CD8-positive, alpha-beta memory T cell (primary cell): Measurements from ENCODE around the gene RARRES2. TPM values are rescaled to one million over a fixed set of nuclear protein-coding genes. Genes with fewer than 3 reads are reported as not detected.

Source experiments
- CTCF ChIA-PET: fragments of 350-600 bp; sonication (Branson Sonifier 250); formaldehyde crosslinking; loops from one replicate; lab custom pipeline; 2021; ENCODE audit warnings: antibody characterized with exemption; lab: Charles Lee
- POLR2A ChIA-PET: fragments of 350-600 bp; sonication (Branson Sonifier 250); formaldehyde crosslinking; loops from one replicate; lab custom pipeline; 2021; ENCODE audit warnings: antibody characterized with exemption; lab: Charles Lee
- DNase-seq, 5 donors: peaks; one replicate each; pipeline versions ENCODE4 v3.0.0 to v3.0.0-alpha.2; 2020 to 2022; ENCODE audit warnings: mixed read lengths in 1 of 5
- H3K27ac ChIP-seq: one replicate; pipeline ENCODE4 v1.7.0; 2013; ENCODE audit warnings: low read depth, mild to moderate bottlenecking, low read length, moderate library complexity
- H3K27me3 ChIP-seq: 2 replicates; pipeline ENCODE4 v1.7.0; 2013; ENCODE audit warnings: low read length, mild to moderate bottlenecking; ENCODE audit not compliant: insufficient read depth, poor library complexity, severe bottlenecking
- H3K36me3 ChIP-seq: 2 replicates; pipeline ENCODE4 v1.7.0; 2013; ENCODE audit warnings: mild to moderate bottlenecking, low read length, moderate library complexity; ENCODE audit not compliant: insufficient read depth
- H3K4me1 ChIP-seq: 2 replicates; pipeline ENCODE4 v1.7.0; 2013; ENCODE audit warnings: mild to moderate bottlenecking, low read length, moderate library complexity; ENCODE audit not compliant: insufficient read depth
- H3K4me3 ChIP-seq: 2 replicates; pipeline ENCODE4 v1.7.0; 2013; ENCODE audit warnings: mild to moderate bottlenecking, low read length
- H3K9me3 ChIP-seq: 2 replicates; pipeline ENCODE4 v1.7.0; 2013; ENCODE audit warnings: mild to moderate bottlenecking, low read length
- H3K27ac Mint-ChIP-seq, 8 donors: one replicate each; pipeline ENCODE4 v1.8.0; 2020 to 2021; ENCODE audit warnings: mixed read lengths in 8 of 8, mild to moderate bottlenecking in 6 of 8, inconsistent platforms in 3 of 8, moderate library complexity in 3 of 8
- H3K27me3 Mint-ChIP-seq, 2 donors: one replicate each; pipeline ENCODE4 v1.8.0; 2020 to 2021; ENCODE audit warnings: mixed read lengths in 2 of 2, mild to moderate bottlenecking in 1 of 2, moderate library complexity in 1 of 2
- H3K36me3 Mint-ChIP-seq, 3 donors: one replicate each; pipeline ENCODE4 v1.8.0; 2020 to 2021; ENCODE audit warnings: mixed read lengths in 3 of 3, inconsistent platforms in 1 of 3, mild to moderate bottlenecking in 1 of 3
- H3K4me1 Mint-ChIP-seq, 3 donors: one replicate each; pipeline ENCODE4 v1.8.0; 2020 to 2021; ENCODE audit warnings: mixed read lengths in 3 of 3, inconsistent platforms in 1 of 3, mild to moderate bottlenecking in 1 of 3
- H3K4me3 Mint-ChIP-seq, 7 donors: one replicate each; pipeline ENCODE4 v1.8.0; 2020 to 2021; ENCODE audit warnings: mixed read lengths in 7 of 7, mild to moderate bottlenecking in 6 of 7, moderate library complexity in 4 of 7, inconsistent platforms in 2 of 7
- H3K9me3 Mint-ChIP-seq, 5 donors: one replicate each; pipeline ENCODE4 v1.8.0; 2020 to 2022; ENCODE audit warnings: mixed read lengths in 5 of 5, mild to moderate bottlenecking in 3 of 5, moderate library complexity in 2 of 5, inconsistent platforms in 1 of 5
- polyA plus RNA-seq: library from polyadenylated mRNA; unstranded; fragments of 300-500 nt; fragmentation: Illumina TruSeq; gene quantifications from one replicate; pipeline ENCODE4 v1.2.3, GENCODE V29; 2021
- total RNA-seq, 2 experiments: library from RNA; stranded (reverse); gene quantifications; one replicate each; pipeline ENCODE4 v1.2.3, GENCODE V29; 2021

RARRES2 gene
- total and polyA plus RNA-seq, 3 experiments from 2014 or later, result not detected

DNA sequence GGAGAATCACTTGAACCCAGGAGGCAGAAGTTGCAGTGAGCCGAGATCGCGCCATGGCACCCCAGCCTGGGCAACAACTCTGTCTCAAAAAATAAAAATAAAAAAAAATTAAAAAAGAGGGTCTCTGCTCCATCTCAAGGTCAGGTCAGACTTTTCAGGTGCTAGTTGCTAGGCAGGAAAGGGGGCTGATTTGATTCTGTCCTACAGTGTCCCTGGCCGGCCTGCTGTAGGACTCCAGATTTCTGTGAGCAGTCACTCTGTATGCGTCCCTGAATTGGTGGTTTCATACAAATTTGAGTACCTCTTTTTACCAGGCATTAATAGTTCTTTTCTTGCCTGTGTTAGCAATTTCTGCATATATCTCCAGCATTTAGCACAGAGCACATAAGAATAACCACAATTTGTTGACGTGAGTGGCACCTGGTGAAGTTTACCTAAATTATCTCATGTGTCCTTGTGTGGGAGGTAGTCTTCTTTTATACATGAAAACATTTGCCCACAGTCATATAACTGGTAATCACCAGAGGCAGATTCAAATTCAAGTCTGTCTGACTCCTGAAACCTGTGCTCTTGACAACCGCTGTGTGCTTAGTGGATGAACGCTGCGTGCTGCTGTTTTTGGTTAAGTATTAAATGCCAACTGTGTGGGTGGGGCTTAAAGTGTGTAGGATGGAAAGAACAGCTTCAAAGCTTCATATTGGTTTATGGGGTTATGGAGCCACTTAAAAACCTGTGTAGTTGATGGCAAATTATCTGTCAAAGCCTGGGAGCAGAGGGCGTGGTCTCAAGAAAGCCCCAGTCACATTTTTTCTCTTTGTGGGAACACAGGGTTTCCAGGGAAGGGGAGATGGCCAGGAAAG is 34.5 kb upstream of the RARRES2 start:
- DNase-seq, result peak in 1 of 5 donors; percentile 52
- H3K27ac Mint-ChIP-seq, result peak overlapping the region in 6 of 8 donors; percentile 37 to 85 (median 54)
- H3K4me3 Mint-ChIP-seq, result peak overlapping the region in 4 of 7 donors; percentile 7 to 68 (median 38)
- H3K36me3 Mint-ChIP-seq, result peaks cover 0 to 28% (median 0%) of the 10 kb centered on the region in 3 donors
- ChIA-PET POLR2A (no interaction called here), CTCF (interaction anchor here (1.5 kb wide), 1 partner anchor 30 kb away, joined by 4 read pairs; a partner anchor contains a TSS)
- peaks cover 31 to 49% (median 38%) of the 10 kb centered on the region in 3 donors for H3K4me1 Mint-ChIP-seq
- Histone ChIP-seq H3K4me3 (no peak overlapping the region), H3K4me1 (peaks cover 34% of the 10 kb centered on the region), H3K27me3 (no peaks in the 10 kb centered on the region), H3K27ac (no peak overlapping the region), H3K9me3 (no peaks in the 10 kb centered on the region), H3K36me3 (no peaks in the 10 kb centered on the region)
- peaks cover 0 to 3% of the 10 kb centered on the region in 2 donors for H3K27me3 Mint-ChIP-seq
- H3K9me3 Mint-ChIP-seq, result no peaks in the 10 kb centered on the region

GRCh38 chr7:150374472-150374871 is 33.0 kb upstream of the RARRES2 start:
- Histone ChIP-seq H3K9me3 (no peaks in the 10 kb centered on the region), H3K27me3 (no peaks in the 10 kb centered on the region), H3K27ac (no peak overlapping the region), H3K4me1 (peaks cover 41% of the 10 kb centered on the region), H3K4me3 (no peak overlapping the region), H3K36me3 (no peaks in the 10 kb centered on the region)
- Mint-ChIP-seq H3K4me3 (peak overlapping the region in 1 of 7 donors; percentile 18), H3K27ac (peak overlapping the region in 5 of 8 donors; percentile 2 to 78 (median 46)), H3K9me3 (no peaks in the 10 kb centered on the region), H3K36me3 (peaks cover 0 to 29% (median 0%) of the 10 kb centered on the region in 3 donors), H3K27me3 (no peaks in the 10 kb centered on the region), H3K4me1 (peaks cover 32 to 49% (median 38%) of the 10 kb centered on the region in 3 donors)
- no peak for DNase-seq
- ChIA-PET CTCF (interaction anchor here (1.5 kb wide), 1 partner anchor 32 kb away, joined by 4 read pairs; a partner anchor contains a TSS), POLR2A (no interaction called here)

DNA sequence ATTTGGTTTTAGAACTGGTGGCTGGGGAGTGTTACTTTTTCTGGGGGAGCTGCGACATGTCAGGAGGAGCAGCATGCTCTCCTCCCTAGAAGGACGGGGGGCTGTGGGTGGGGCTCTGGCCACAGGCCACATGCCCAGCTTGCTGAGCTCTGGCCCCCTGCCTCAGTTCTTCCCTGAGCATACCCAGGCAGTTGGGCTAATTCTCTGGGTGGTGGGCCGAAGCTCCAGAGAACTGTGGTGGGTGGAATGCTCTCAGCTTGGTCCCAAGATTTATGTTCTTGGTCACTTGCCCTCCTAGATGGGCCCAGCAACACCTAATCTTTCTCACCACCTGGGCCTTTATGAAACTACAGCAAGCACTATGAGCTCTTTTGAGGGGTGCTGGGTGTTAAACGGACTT is 32.6 kb upstream of the RARRES2 start:
- peak overlapping the region in 3 of 8 donors; percentile 13 to 29 (median 23) for H3K27ac Mint-ChIP-seq

DNA sequence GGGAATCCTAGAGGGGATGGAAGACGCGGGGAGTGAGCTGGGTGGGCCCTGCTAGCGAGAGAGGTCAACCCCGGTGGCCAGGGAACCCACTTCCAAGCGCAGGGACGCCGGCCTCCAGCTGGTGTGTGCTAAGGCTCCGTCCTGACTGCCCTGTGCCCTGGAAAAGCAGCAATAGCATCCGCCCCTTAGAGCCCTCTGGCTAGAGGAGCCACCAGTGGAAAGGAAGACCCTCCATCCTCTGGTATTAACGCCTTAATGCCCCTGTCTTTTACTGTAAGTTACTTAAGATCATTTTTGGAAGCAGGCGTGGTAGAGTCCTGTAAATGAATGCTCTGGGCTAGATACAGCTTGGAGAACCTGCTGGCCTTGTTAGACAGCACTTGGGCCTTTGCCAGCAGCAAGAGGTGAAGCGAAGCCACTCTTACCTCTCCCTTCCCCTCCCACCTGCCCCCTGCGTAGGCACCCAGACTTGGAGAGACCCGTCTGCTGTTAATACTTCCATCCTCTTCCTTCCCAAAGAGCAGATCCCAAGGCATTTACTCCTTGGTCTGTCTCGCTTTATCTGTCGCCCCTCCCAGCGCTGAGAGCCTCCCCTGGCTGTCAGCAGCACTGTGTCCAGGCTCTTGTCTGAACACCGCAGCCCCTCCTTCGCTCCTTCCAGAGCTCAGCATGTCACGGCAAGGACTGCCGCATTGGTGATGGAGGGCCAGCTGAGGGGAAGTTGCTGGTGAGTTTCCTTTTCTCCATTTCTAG is 31.8 kb upstream of the RARRES2 start:
- no peaks in the 10 kb centered on the region for H3K27me3 ChIP-seq
- H3K36me3 ChIP-seq, result no peaks in the 10 kb centered on the region
- H3K27ac ChIP-seq, result no peak overlapping the region
- ChIA-PET POLR2A (no interaction called here), CTCF (no interaction called here)
- H3K4me3 ChIP-seq, result no peak overlapping the region
- H3K4me1 ChIP-seq, result peaks cover 37% of the 10 kb centered on the region
- Mint-ChIP-seq H3K9me3 (no peaks in the 10 kb centered on the region), H3K4me1 (peaks cover 35 to 54% (median 41%) of the 10 kb centered on the region in 3 donors), H3K36me3 (peaks cover 0 to 33% (median 0%) of the 10 kb centered on the region in 3 donors), H3K4me3 (peak overlapping the region in 2 of 7 donors; percentile 24 to 36), H3K27ac (peak overlapping the region in 2 of 8 donors; percentile 27 to 54), H3K27me3 (peaks cover 0 to 2% of the 10 kb centered on the region in 2 donors)
- no peaks in the 10 kb centered on the region for H3K9me3 ChIP-seq
- DNase-seq, result no peak

More for the DNA sequence above, 32.6 kb upstream of the RARRES2 start:
- H3K4me1 ChIP-seq, result peaks cover 42% of the 10 kb centered on the region
- Mint-ChIP-seq H3K4me1 (peaks cover 35 to 54% (median 42%) of the 10 kb centered on the region in 3 donors), H3K27me3 (peaks cover 0 to under 1% of the 10 kb centered on the region in 2 donors), H3K4me3 (peak overlapping the region in 2 of 7 donors; percentile 2 to 24), H3K36me3 (peaks cover 0 to 31% (median 0%) of the 10 kb centered on the region in 3 donors), H3K9me3 (no peaks in the 10 kb centered on the region)
- no peak for DNase-seq
- no peaks in the 10 kb centered on the region for H3K27me3 ChIP-seq
- POLR2A ChIA-PET, result no interaction called here
- no peaks in the 10 kb centered on the region for H3K9me3 ChIP-seq
- CTCF ChIA-PET, result interaction anchor here (1.5 kb wide), 1 partner anchor 32 kb away, joined by 4 read pairs; a partner anchor contains a TSS
- peak overlapping the region; percentile 12 for H3K27ac ChIP-seq
- no peaks in the 10 kb centered on the region for H3K36me3 ChIP-seq
- no peak overlapping the region for H3K4me3 ChIP-seq

GRCh38 chr7:150372271-150373048 is 31.0 kb upstream of the RARRES2 start:
- Mint-ChIP-seq H3K4me3 (peak overlapping the region in 1 of 7 donors; percentile 65), H3K27ac (peak overlapping the region in 1 of 8 donors; percentile 27), H3K4me1 (peaks cover 33 to 52% (median 40%) of the 10 kb centered on the region in 3 donors), H3K27me3 (peaks cover 0 to 2% of the 10 kb centered on the region in 2 donors), H3K9me3 (no peaks in the 10 kb centered on the region), H3K36me3 (peaks cover 0 to 36% (median 0%) of the 10 kb centered on the region in 3 donors)
- H3K4me1 ChIP-seq, result peaks cover 34% of the 10 kb centered on the region
- H3K36me3 ChIP-seq, result no peaks in the 10 kb centered on the region
- CTCF ChIA-PET, result interaction anchor here (0.6 to 2.7 kb wide), 2 partner anchors 17 to 53 kb away, joined by 3 to 9 read pairs; no protein-coding TSS in a partner anchor
- H3K27ac ChIP-seq, result no peak overlapping the region
- H3K27me3 ChIP-seq, result no peaks in the 10 kb centered on the region
- DNase-seq, result no peak
- no peak overlapping the region for H3K4me3 ChIP-seq
- POLR2A ChIA-PET, result no interaction called here
- no peaks in the 10 kb centered on the region for H3K9me3 ChIP-seq

DNA sequence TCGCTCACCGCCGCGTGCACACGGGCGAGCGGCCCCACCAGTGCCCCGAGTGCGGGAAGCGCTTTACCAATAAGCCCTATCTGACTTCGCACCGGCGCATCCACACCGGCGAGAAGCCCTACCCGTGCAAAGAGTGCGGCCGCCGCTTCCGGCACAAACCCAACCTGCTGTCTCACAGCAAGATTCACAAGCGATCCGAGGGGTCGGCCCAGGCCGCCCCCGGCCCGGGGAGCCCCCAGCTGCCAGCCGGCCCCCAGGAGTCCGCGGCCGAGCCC is 30.5 kb upstream of the RARRES2 start:
- H3K4me3 Mint-ChIP-seq, result no peak overlapping the region
- POLR2A ChIA-PET, result no interaction called here

More for the DNA sequence above, 30.5 kb upstream of the RARRES2 start:
- no peak overlapping the region for H3K4me3 ChIP-seq
- H3K27me3 Mint-ChIP-seq, result peaks cover 0 to 2% of the 10 kb centered on the region in 2 donors
- no peaks in the 10 kb centered on the region for H3K9me3 ChIP-seq
- H3K9me3 Mint-ChIP-seq, result no peaks in the 10 kb centered on the region
- CTCF ChIA-PET, result interaction anchor here (0.6 to 2.7 kb wide), 2 partner anchors 17 to 54 kb away, joined by 3 to 9 read pairs; no protein-coding TSS in a partner anchor
- H3K27ac ChIP-seq, result no peak overlapping the region
- H3K4me1 Mint-ChIP-seq, result peaks cover 35 to 53% (median 42%) of the 10 kb centered on the region in 3 donors
- no peak overlapping the region for H3K27ac Mint-ChIP-seq
- no peaks in the 10 kb centered on the region for H3K36me3 ChIP-seq
- H3K27me3 ChIP-seq, result no peaks in the 10 kb centered on the region
- H3K36me3 Mint-ChIP-seq, result peaks cover 0 to 36% (median 0%) of the 10 kb centered on the region in 3 donors
- peaks cover 38% of the 10 kb centered on the region for H3K4me1 ChIP-seq
- no peak for DNase-seq
